ENCODE data around the gene SLC16A7.
A peak's percentile ranks its signal among the peaks of the same experiment; 100 is the strongest.
"Not testable (repeated sequence)": the region's sequence is repeated elsewhere in the genome, so short reads cannot be mapped to it uniquely, and the experiment has no call there.

The SLC16A7 gene, protein sequence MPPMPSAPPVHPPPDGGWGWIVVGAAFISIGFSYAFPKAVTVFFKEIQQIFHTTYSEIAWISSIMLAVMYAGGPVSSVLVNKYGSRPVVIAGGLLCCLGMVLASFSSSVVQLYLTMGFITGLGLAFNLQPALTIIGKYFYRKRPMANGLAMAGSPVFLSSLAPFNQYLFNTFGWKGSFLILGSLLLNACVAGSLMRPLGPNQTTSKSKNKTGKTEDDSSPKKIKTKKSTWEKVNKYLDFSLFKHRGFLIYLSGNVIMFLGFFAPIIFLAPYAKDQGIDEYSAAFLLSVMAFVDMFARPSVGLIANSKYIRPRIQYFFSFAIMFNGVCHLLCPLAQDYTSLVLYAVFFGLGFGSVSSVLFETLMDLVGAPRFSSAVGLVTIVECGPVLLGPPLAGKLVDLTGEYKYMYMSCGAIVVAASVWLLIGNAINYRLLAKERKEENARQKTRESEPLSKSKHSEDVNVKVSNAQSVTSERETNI

DNA sequence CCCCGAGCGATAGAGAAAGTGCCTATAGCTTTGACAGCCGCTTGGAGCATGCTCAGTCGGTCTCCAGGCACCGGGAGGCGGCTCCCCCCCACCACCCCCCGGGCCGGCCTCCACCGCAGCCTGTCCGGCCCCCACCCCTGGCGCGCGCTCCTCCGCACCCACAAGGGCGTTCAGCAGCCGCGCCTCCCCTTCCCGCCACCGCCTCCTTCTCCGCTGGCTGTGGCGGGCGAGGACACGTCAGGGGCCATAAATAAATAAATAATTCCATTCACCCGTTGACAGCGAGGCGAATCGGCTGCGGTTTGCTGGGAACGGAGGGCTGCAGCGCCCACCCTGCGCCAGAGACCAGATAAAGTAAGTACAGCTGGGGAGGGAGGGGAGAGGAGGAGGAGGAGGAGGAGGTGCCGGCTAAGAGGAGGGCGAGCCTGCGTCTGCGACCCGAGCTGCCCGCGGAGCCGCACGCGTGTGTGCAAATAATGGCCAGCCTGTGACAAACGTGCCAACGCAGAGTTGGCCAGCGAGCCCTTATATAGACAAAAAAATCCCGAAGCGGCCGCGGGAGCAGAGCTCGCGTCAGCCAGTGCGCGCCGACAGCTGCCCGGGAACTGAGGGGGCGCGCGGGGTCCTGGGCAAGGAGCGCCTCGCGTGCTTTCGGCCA is at the start of gene SLC16A7:
SLC16A7 (plus strand) TSS at position 147 of the 658 bp plus-strand sequence. CDS start 108,773 bp downstream, outside the sequence.
- DNase-seq, result peak; percentile 80

DNA sequence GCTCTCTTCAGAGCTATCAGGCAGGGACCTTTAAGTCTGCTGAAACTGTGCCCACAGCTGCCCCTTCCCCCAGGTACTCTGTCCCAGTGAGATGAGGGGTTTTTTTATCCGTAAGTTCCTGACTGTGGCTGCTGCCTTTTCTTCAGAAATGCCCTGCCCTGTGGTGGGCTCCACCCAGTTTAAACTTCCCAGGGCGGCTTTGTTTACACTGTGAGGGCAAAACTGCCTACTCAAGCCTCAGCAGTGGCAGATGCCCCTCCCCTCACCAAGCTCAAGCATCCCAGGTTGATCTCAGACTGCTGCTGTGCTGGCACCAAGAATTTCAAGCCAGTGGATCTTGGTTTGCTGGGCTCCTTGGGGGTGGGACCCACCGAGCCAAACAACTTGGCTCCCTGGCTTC is 46.9 kb upstream of the SLC16A7 start:
- no peak for DNase-seq

DNA sequence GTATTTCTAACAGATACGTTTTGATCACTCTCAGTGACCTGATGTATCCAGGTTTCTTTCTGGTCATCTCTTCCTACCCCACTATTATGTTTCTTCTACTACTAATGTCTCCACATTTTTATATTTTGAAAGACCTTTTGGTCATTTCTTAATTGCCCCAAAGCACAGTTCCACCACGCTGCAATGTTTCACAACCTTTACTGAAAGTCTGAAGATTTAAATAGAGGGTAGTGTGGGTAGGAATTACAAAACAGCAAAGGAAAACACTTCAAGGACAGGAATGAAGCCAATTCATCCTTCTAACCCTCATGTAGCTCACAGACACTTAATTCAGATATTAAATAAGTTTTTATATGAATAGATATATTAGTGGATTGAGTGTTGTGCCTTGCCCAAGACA is 36.1 kb upstream of the SLC16A7 start:
- no peak for DNase-seq

DNA sequence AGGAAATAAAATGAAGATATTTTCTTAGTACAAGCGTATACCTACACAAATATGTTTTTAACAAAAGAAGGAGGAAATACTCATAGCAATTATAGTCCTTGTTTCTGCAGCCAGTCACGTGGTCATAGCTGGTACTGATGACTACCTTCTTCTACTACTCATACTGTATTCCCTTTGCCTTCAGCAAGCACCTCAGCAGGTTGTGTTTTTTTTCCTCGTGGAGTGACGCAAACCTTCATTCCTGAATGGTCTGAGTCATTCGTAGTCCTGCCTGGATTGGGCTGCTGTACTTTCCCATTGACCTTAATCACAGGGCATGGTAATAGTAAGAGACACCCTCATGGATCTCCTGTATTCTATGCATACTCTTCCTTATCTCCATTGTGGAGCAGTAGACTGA is 25.7 kb upstream of the SLC16A7 start:
- DNase-seq, result no peak

DNA sequence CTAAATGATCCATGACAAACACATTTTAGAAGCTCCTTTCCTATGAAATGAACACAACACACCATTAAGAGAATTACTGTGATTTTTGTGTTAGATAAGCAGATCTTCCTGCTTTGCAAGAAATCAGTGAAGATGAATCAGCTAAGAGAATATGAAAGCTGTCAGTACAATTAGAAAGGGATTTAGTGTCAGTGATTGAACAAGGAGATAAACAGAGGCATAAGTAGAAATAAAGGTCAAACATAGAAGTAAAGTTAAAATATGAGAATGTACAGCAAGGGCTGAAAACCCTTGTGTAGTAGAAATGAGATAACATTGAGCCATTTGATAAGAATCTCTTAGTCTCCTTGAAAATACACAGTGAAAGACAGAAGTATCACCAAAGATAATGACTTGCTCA is 21.4 kb upstream of the SLC16A7 start:
- DNase-seq, result no peak

DNA sequence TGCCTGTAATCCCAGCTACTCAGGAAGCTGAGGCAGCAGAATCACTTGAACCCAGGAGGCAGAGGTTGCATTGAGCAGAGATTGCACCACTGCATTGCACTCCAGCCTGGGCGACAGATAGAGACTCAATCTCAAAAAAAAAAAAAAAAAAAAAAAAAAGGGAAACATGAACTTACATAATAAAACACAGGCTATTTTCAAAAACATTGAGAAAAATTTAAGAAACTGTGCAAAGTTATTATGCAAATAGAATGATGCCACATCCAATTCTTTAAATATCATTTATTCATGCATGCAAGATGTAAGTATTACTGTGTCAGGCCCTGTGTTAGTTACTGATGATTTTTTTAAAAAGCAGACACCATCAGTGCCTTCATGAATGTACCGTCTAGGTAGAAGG is 20.0 kb upstream of the SLC16A7 start:
- DNase-seq, result no peak

DNA sequence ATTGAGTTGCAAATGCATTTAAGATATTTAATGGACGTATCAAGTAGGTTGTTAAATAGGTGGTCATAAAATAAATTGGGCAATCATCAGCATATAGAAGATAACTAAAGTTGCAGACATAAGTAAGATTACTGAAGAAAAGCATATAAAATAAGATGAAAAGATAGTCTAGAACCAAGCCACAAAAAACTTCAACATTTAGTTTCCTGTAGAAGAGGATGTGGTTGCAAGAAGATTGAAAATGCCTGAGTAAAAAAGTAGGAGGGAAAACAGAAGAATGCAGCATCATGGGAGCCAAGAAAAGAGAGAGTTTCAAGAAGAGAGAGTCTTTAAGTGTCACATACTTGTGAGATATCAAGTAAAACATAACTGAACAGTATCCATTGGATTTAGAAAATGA is 17.6 kb upstream of the SLC16A7 start:
- no peak for DNase-seq

DNA sequence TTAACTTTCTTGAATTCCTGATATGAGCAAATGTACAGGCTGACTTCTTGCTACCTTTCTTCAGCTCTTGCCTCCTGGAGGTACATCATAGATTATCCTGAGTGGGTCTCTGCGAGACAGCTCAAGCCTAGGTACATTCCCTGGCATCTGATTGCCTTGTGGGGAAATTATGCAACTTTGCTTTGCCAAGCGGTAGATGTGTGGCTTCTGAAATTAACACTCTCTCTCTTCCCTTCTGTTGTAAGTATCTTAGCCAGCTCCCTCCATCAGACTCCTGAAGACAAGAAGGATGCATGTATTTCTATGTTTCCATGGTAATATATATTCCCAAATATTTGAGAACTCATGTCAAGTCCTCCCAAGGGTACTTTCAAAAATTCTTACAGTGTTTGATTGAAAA is 16.2 kb upstream of the SLC16A7 start:
- no peak for DNase-seq

DNA sequence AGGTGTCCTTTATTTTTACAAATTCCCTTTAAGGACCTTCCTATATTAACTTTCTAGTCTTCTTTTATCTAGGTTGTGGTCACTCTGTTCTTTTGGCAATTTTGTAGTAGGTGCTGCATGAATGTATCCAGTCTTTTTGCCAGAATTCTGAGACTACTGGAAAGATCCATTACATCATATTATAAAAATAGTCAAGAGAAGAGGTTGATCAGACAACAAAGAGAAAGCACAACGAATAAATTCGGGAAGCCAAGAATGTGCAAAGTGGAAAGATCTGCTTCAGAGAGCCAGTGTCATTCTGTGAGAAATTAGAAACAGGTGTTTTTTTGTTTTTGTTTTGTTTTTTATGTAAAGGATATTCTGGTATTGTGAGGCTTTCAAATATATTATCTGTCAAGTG is 15.8 kb upstream of the SLC16A7 start:
- DNase-seq, result no peak

DNA sequence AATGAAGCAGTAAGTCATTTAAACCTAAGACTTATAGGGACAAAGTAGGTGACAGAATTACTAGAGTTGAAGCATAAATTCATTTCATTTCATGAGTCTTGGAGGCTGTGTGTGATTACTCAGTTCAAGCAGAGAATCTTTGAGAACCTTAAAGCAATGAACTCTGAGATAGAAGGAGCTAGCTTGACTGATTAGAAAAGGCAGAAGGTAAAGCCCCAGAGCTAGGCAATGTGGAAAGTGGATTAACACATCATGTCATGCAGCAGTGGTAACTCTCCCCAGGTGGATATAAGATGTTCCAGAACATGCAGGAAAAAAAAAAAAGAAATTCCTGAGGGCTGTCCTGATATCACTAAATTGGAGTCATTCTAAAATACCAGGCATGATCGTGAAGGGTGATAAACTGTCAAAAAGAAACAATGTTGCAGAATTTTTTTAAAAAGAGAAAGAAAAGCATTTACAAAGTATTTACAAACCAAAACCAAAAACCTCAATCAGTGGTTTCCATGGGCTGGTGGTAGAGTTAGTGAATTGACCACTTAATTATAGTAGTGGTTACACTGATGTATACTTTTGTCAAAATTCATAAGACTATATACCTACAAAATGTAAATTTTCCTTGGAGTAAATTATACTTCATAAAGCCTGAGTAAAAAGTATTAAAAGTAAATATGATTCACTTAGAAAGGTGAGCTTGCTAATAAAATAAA is 12.7 kb upstream of the SLC16A7 start:
- no peak for DNase-seq

DNA sequence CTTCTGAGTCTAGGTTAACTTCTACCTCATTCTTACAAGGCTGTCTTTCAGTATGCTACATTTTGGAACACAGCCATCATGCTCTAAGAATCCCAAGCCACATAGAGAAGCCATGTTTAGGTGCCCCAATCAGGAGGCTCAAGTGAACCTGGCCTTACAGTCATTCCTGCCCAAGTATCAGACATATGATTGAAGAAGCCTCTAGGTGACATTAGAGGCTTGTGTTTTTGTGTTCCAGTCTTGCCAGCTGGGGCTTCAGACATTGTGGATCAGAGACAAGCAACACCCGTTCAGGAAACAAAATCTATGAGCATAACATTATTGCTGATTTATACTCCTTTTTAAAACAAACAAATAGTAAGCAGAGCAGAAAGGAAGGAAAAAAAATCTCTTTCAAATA is 8.1 kb upstream of the SLC16A7 start:
- no peak for DNase-seq

DNA sequence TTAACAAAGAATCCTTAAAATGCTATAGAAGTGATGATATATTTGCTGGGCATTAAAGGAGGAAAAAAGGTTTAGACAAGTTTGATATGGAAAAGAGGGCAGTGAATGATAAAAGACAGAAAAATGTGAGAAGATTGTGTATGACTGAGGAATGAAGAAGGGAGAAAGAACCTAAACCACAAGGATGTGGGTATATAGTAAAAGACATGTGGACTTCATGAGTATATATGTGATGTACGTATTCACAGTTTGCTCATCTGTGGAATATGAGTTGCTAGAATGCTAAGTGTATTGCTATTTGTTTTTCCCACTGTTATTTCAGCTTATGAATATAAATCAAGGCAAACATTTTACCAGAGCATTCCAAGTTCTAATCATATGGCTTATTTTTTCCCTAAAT is 2.1 kb upstream of the SLC16A7 start:
- DNase-seq, result no peak

DNA sequence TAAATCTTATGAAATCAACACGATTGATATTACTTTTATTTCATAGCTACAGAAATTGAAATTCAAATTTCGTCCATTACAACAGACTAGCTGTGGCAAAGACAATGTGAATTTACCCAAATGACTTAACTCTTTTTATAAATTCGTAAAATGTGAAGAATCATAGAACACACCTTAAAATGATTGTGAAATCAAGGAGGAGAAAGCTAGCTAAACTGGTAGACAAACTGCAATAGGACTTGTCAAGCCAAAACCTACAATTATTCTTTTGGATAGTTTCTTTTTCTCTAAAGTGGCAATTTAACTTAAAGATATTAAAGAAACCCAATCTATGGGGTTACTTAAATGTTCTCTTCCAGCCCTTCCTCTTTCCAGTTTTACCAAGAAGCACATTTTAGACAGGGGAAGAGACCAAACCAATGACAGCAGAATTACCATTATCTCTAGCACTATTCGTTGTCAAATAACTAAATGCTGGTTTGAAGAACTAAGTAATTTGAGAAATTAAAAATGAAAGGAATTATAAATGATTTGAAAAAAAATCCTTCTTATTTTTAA is 807 bp upstream of the SLC16A7 start:
- no peak for DNase-seq

DNA sequence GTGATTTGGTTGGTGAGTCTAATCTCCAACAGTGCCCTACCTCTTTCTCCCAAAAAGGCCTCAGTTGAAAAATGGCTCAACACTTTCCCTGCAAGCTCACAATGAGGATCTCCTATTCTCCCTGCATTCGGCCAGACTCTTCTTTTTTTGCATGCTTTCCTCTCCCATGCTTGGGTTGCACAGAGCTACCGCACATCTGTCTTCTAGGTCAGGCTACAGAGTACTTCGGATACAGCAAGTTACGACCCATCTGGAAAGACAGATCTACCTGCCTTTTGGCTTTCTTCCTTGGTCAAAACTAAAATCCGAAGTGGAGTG is 305 bp upstream of the SLC16A7 start:
- DNase-seq, result no peak

DNA sequence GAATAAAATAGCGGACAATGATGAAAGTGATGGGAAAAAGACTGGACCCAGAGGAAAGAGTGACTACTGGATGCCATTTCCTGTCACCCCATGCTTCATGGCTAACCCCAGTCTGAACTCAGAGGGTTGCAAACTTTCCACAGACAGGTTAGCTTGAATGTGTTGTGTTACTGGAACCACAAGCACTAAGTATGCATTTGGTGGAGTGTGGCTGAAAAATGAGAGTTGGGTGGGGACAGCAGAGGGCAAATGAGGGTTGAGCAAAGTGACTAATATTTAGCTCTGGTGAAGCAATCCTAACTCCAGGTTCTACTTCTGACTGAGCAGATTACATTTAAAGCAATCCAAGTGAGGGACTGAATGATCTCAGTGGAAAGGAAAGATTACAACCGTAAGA is 1.6 kb downstream of the SLC16A7 start:
- peak; percentile 80 for DNase-seq

DNA sequence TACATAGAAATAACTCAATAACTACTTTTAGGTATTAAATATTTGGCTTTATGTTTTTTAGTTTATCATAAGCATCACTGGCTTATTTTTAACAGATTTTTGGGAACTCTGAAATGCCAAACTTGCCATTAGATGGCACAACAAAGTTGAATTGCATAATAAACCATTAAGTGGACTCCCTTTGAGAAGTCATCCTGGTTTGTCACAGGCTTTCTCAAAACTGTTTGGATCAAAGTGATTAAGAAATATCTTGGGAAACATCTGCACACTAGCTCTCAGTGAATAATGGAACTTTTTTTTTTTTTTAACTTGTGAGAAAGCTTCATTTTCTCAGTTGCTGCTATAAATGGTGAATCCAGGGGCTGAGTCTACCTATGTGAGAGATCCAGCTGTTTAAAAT is 4.3 kb downstream of the SLC16A7 start:
- no peak for DNase-seq

DNA sequence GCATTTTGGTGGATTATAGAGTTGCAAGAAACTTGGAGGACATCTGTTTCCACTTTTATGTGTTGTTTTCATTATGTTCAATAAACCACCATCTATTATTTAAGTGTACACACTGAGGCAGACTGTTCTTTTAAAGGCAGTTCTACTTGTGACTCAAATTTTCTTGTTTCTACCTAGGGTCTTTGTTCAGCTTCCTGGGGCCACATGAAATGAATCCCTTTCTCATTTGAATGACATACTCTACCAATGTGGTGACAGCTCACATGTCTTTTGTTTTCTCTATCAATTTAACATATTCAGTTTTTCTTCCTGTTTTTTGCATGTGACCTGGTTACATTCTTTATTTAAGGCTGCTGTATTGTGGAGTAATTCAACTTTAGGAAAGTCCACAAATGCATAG is 7.9 kb downstream of the SLC16A7 start:
- DNase-seq, result no peak

DNA sequence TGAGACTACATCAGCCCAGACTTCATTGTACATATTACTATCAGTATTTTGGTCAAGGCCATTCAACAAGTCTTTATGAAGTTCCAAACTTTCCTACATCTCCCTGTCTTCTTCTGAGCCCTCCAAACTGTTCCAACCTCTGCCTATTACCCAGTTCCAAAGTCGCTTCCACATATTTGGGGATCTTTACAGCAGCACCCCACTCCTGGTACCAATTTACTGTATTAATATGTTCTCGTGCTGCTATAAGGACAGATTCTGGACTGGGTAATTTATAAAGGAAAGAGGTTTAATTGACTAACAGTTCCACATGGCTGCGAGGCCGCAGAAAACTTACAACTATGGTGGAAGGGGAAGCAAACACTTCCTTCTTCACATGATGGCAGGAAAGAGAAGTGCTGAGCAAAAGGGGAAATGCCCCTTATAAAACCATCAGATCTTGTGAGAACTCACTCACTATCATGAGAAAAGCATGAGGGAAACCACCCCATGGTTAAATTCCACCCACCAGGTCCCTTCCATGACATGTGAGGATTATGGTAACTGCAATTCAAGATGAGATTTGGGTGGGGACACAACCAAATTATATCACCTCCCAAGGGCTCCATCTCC is 17.1 kb downstream of the SLC16A7 start:
- not testable (repeated sequence) for DNase-seq

DNA sequence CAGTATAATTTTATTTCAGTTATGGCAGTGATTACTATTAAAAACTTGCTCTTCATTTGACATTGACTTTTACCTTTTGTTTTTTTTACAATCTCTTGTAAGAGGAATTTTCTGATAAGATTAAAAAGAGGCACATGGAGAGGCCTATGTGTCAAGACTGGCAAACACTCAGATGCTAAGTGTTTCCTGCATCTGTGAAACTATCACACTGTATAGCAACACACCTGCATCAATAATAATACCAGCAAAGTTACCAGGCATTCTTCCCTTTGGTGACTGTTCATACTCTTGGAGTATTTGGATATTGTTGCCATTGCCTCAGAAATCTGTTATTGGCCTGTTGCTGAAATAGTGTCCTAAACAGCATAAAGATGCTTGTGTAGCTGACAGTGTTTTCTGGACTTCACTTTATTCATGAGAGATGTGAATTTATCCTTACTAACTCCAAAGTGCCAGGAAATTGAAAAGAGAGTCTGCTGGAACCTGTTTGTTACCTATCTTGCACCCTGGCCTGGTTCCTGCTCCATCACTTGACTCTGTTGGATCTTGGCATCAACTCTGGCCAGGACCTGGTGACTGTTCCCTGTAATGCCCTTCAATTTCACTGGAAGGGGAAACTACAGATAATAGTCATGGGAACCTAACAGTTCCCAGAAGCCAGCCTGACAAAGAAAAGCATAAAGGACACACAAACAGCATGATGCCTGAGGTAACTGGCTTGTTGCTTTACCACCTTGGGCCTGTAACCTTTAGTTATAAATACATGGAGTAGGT is 19.8 kb downstream of the SLC16A7 start:
- no peak for DNase-seq

DNA sequence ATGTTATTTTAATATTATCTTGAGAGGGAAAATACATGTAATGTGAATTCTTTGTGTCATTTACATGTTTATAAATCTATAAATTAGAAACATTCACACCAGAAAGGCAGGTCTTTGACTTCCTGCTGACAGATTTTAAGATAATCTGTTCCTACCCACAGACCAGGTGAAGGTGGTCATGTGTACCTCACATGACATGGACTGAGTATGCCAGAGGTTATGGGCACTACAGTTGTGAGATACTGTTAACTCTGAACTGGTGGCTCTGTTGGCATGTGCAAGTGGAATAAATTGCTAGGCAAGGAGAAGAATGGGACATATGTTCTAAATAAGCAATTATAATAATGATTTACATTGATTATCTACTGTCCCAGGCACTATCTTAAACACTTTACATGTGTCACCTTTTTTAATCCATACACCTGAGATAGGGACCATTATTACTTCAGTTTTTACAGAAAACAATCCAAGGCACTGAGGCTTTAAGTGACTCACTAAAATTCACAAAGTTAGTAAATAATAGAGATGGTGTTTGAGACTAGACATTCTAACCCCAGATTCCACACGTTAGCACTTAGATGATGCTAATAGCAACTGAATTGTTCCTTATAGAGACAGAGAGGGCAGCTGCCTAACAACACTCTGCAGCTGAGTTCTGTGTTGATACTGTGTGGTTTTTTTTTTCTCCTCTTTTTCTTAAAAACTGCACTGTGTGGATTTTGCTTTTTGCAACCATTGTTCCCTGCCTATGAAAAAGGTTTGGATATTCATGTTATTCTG is 23.8 kb downstream of the SLC16A7 start:
- no peak for DNase-seq

DNA sequence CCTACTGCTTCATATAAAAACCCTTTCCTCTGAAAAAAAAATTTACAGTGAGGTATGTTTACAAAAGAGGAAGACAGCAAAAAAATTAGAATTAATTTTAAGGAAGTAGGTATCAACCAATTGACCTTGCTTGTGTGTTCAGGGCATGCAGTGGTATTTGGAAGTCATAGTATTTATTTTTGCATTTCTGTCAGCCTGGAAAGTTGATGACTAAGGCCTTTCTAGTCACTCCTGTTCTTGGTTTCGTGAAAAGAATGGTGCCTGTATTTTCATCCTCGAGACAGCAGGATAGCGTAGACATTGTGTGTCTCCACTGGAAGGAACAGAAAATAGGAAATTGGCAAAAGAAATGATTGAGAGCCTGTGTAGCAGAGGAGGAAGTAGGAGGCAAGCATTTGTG is 24.5 kb downstream of the SLC16A7 start:
- DNase-seq, result no peak

Data from amniotic stem cell (primary cell).